NCI-H526 (cell line): ENCODE measurements around the gene PAOX.
A peak's percentile ranks its signal among the peaks of the same experiment; 100 is the strongest.
"Not testable (repeated sequence)": the region's sequence is repeated elsewhere in the genome, so short reads cannot be mapped to it uniquely, and the experiment has no call there.

ENCODE experiments used
- DNase-seq, 2 experiments: peaks; one replicate each; lab custom pipeline; 2025; lab: John Stamatoyannopoulos, UW

PAOX gene

DNA sequence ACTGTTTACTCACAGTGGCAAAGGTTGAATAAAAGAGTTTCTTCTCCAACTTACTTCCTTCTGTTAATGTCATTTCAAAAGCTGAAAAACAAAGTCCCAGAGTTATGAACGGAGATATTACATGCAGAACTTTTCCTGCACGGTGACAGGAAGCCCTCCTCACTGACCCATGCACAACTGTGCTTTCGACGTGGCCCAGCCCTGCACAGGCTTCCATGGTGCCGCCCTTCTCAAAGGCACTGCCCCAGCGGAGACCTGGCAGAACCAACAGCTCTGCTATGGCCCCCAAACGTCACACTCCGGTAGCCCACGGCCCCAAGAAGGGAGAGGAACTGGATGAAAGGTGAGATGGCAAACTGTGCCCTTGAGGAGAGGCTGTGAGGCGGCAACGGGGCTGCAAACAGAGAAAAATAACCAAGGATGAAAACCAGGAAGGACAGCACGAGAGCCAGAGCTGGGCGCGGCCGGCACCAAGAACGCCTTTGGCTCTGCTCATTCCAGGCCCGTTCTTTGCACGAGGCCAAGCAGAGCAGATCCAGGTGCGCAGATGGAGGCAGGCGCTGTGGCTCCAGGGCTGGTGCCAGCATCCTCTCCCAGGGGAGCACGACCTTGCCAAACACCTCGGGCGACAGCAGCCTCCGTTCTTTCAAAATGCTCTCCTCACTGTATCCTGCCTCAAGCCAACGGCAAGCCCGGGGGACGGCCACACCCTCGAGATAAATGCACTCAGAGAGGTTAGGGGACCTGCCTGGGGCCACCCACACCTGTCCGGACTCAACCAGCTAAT lies 14.2 kb upstream of the PAOX start:
- DNase-seq, result no peak

DNA sequence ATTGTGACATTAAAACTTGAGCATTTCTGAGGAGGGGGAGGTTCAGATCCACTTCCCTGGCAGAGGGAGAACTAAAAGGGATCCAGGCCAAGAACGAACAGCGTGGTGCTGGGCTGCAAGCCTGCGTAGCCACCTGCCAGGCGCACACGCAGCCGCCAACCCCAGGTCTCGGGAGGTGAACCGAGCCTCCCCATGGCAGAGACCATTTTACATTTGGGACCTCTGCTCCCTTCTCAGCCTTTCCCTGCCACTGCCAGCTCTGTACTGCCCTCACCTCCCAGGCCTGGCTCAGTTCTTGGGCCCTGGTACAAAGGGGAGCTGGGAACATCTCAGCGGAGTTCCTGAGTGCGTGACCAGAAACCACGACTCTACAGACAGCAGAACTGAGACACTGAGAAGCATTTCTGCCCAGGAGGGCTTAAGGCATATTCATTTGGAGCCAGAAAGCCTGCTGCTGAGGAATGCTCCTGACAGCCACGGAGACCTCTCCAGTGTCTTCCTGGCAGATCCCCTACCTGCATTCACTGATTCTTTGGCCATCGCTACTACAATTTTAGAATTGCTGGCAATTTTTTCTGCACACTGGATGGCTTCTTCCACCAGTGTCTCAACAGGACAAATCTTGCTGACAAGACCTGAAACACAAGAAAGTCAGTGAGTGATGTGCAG lies 13.5 kb upstream of the PAOX start:
- no peak for DNase-seq

DNA sequence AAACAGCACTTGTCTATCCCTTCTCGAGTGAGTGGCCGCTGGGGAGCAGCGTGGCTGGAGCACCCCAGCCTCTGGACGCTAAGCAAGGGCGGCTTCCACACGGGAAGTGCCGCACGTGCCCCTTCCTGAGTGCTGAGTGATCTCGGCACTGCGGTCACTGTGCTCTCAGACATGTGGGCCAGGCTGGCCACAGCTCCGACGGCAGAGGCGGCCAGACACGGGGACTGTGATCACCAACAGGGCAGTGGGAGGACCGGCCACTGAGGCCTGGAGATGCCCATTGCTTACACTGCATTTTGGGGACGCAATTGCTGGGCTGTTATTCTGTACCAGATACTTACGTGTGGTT lies 13.0 kb upstream of the PAOX start:
- no peak for DNase-seq

DNA sequence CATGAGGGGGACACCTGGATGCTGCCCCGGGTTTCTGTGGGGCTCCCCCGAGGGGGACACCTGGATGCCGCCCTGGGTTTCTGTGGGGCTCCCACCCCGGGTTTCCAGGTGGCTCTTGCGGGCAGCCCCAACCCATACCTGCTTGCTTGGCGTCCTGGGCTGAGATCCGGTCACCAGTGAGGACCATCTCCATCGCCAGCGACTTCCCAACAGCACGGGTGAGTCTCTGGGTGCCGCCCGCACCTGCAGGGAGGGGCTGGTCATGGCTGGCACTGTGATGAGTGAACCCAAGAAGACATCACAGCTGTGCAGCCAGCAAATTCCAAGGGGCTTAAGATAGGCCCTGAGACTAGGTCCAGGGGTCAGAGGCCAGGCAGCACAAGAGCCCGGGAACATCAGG lies 12.3 kb upstream of the PAOX start:
- no peak for DNase-seq

DNA sequence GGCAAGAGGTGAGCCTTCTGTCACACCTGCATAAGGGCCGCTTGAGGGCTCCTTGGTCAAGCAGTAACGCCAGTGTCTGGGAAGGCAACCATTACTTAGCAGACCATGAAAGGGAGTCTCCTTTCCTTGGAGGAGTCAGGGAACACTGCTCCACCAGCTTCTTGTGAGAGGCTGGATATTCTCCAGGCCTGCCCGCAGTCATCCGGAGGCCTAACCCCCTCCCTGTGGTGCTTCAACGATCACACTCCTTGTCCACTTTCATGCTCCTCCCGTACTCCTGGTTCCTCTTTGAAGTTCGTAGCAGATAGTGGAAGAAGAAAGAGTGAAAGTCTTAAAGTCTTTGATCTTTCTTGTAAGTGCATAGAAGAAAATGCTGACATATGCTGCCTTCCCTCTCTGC lies 11.6 kb upstream of the PAOX start:
- not testable (repeated sequence) for DNase-seq

DNA sequence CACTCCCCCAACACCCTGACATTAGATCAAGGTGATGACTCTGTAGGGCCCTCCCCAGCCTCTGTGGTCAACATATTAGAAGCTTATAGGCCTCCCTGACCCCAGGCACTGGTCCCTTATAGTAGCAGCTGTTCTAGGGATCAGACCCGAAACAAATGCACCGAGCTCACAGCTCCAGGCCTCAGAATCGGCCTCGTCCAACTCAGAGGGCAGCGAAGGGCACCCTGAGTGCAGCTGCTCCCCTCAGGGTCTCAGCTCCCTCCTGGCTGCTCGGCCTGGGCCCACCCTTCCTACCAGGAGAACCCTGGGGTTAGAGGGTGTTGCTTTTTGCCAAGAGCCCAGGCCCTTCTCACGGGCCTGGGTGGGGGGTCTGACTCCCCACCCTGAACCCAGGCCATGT lies 10.9 kb upstream of the PAOX start:
- DNase-seq, result no peak

DNA sequence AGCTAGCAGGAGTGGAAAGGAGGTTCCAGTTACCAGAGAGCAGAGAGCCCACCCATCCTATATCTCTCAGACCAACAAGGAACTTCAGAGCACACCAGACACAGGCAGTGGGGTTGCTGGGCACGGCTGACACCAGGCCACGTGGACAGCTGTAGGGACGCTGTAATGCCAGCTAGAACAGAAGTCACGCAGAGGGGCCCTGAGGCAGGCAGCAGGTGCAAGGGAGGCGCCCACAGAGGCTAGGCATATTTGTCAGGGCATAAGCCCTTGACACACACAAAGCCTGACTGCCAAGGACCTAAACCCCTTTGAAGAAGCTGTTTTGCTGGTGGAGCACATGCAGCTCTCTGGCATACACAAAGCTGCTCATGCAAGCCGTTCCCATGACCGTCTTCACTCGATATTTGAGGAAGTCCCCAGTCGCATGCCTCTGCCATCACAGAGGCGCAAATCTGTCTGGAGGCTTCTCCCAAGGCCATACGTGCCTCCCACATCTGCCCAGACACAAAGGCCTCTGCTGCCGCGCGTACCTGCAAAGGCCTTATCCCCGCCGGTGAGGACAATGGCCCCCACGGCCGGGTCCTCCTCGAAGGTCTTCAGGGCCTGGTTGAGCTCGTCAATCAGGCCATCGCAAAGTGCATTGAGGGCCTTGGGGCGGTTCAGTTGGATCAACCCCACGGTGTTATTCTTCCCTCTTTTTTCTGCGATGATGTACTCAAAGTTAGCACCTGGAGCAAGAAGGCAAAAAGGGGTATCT lies 8.9 kb upstream of the PAOX start:
- DNase-seq, result no peak

DNA sequence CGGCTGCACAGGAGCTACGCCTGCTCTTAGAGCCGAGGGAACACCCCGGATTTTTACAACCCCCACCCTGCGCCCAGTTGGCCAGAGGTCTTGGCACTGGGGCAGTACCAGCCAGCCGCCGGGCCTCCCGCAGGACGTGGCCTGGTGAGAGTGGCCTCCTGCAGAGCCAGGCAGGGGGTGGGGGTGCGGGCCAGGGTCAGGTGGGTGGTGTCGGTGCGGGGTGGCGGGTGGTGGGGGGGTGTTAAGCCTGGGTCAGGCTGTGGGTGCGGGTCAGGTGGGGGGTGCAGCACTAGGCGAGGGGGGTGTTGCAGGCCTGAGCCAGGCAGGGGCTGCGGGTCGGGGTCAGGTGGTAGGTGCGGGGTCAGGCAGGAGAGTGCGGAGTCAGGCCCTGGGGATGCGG lies 6.6 kb upstream of the PAOX start:
- no peak for DNase-seq

DNA sequence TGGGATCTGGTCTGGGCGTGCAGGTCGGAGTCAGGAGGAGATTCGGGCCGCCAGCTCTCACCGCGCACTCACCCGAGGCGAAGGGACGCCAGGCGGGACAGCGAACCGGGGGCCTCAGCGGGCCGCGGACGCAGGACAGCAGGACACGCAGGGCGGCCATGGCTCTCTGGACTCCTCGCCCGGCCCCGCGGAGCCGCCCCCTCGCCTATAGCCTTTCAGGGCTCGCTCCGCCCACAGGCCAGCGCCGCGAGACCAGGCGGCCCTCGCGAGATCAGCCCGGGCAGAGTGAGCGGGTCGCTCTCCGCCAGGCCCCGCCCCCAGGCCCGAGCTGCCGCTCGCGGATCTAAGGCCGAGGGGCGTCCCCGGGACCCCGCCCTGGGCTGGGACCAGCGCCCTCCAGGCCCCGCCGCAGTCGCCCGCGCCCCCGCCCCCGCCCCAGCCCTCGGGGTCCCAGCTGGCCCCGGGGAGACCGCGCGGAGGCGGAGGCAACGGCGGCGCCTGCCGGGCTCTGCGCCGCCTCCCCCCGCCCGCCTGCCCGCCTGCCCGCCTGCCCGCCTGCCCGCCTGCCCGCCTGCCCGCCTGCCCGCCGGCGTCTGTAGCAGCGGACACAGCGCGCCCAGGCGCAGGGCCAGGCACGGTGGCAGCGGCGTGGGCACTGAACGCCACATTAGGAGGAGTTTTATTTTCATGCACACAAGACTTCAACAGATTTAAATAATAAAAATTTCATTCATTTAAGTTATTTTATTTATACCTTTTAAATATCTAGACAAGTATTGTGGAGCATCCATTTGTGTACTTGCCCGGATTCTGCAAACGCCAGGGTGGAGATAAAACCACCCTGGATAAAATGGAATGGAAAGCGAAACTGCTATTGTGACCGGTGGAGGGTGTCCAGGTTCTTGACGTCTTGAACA lies 5.6 kb upstream of the PAOX start, which contains the start of gene ECHS1:
ECHS1 (minus strand) TSS at position 181 of the 917 bp plus-strand sequence; CDS start at position 160, 21 bp downstream.
- DNase-seq, result peak; percentile 33 to 93

DNA sequence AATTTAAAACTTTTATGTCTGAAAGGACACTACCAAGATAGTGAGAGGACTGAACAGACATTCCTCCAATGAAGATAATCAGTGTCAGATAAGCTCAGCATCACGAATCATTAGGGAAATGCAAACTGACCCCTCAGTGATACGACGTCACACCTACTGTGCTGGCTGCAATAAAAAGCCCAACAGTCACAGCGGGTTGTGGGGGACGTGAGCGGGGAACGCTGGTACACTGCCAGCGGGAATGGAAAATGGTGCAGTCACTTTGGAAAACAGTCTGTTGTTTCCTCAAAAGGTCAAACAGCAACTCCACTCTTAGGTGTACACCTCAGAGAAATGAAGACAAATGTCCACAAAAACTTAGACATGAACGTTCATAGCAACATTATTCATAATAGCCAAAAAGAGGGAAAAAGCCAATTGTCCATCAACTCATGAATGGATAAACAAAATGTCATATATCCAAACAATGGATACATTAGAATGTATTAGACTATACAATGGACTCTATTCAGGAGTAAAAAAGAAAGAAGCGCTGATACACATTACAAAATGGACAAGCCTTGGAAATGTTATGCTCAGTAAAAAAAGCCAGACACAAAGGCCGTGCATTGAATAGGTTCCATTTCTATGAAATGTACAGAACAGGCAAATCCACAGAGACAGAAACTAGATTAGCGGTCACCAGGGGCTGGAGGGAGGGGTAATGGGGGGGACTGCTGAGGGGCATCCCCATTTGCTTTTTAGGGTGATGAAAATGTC lies 3.5 kb upstream of the PAOX start:
- no peak for DNase-seq

DNA sequence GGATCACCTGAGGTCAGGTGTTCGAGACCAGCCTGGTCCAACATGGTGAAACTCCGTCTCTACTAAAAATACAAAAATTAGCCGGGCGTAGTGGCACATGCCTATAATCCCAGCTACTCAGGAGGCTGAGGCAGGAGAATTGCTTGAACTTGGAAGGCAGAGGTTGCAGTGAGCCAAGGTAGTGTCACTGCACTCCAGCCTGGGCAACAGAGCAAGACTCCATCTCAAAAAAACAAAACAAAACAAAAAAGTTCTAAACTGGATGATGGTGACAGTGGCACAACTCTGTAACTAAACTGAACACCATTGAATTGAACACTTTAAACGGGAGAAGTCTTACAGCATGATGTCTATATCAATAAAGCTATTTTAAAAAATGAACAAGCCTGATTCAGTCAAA lies 2.9 kb upstream of the PAOX start:
- DNase-seq, result not testable (repeated sequence)

DNA sequence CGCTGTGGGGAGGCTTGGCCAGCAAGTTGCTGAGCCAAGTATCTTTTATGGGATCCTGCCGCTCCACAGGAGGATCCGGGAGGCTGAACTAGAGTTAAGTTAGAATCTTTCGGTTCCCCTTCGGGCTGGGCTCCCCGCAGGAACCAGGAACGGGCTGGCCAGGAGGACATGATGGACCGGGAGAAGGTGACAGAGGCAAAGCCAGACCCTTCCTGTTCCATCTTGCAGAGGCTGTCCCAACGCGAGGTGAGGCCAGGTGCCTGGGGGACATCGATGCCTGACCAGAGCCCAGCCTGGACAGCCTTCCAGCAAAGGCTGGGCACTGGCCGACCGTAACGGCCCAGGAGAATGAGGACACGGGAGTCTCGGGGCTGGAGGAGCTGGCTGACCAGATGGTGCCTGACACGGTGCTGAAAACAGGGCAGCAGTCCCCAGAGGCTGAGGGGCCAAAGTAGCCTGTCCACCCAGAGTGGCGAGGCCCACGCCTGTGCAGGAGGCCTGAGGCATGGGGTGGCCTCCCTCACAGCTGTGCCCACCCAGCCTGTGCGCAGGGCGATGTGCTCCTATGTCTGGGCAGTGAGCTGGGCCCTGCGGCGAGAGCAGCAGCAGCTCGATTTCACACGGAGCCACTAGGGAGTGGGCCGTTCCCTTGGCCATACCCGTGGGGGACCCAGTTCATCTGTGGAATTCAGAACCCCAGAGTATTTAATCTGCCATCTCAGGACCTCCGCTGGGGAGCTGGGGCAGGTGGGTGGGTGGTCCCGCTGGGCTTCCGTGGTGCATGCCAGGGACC lies 1.8 kb upstream of the PAOX start:
- no peak for DNase-seq

DNA sequence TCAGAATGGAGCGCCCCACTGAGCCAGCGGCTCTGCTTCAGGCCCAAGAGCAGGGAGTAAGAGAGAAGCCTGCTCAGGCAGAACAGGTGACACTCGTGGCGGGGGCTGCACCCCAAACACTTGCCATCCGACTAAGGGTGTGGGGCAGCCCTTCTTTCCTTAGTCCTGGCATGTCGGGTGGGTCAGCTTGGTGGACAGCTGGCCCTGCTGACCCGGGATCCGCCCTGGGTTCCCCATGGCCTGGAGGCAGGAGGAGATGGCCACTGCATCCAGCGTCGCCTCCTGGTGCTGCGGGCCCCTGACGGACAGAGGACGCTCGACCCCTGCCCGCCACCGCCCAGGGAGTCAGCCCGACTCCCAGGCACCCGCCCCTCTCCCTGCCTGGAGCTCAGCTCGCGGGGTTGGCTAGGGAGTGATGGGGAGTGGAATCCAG lies 1.2 kb upstream of the PAOX start:
- DNase-seq, result no peak

DNA sequence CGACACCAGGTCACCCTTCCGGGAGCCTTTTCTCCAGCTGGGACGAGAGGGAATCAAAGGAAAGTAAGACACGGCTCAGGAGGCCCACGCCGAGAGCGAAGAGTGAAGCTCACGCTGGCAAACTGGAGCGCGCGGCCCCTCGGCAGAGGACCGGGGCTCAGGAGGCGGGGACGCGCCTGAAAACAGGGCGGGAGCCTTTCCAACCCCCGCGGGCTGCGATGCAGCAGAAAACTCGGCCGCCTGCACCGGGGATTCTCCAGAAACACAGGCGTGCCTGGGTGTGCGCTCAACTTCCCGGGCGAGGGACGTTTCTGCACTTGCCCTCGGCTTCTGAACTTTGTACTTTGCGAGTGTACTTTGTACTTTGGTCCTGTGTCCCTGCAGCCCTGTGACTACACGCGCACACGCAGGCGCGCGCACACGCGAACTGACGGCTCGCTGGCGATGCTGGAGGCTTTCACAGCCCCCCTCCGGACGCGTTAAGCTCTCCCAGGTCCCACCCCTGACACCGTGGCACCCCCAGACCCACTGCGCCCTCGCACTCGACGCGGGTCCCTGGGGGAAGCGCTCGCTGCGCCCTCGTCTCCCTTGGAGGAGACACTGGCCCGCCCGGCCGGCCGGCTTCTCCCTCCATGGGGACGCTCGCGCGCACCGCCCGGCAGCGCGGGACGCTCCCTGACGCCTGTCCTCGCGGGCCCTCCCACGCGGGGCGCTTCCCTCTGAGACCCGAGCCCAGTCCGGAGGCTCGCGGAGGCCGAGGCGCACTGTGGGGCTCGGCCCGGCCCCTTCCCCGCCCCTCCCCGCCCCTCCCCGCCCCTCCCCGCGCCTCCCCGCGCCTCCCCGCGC lies 588 bp upstream of the PAOX start:
- peak in 1 of 2 experiments; percentile 70 for DNase-seq

DNA sequence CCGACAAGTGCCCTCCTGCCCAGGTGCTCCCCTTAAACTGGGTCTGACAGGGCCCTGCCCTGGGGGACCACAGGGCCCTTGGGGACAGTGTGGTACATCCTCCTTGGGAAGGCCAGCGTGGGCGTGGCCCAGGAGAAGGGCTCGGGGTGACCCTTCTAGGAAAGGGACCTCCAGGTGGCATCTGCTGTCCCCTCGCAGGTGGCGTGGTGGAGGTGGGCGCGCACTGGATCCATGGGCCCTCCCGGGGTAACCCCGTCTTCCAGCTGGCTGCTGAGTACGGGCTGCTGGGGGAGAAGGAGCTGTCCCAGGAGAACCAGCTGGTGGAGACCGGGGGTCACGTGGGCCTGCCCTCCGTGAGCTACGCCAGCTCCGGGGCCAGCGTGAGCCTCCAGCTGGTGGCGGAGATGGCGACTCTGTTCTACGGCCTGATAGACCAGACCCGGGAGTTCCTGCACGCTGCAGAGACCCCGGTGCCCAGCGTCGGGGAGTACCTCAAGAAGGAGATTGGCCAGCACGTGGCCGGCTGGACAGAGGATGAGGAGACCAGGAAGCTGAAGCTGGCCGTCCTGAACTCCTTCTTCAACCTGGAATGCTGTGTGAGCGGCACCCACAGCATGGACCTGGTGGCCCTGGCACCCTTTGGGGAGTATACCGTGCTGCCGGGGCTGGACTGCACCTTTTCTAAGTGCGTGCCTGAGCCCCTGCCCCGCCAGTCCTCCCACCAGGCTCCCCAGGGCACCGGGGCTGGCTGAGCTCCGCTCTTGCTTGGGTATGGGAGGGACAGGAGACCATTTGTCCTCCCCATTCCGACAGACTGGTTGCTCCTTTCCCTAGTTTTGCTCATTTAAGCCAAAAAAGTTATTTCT lies 972 bp downstream of the PAOX start:
- peak in 1 of 2 experiments; percentile 33 for DNase-seq

DNA sequence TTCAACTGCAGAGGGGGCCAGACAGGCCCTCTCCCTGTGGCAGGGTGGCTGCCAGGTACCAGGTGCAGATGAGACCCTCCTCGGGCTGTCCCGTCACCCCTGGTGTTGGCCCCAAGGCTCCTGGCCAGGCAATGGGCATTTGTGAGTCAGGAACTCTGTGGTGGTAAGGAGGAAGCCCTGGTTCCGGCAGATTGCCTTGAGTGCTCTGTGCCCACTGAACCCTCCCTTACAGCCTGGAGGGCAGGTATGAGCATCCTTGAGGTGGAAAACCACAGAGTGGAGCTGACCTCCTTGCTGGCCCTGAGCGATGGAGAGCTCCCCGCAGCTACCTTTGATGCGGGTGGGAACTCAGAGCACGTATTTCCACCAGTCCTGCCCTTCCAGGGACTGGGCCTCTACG lies 2.0 kb downstream of the PAOX start:
- DNase-seq, result no peak

DNA sequence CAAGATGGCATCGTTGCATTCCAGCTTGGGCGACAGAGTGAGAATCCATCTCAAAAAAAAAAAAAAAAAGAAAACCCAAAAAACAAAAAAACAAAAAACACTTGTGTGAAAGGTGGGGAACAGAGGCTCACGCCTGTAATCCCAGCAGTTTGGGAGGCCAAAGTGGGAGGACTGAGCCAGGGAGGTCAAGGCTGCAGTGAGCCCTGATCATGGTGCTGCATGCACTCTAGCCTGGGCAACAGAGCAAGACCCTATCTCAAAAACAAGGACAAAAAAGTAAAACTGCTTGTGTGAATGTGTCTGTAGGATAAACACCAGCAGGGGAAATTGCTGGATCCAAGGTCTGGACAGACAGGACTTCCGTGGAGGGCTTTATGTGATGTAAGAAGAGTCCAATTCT lies 4.5 kb downstream of the PAOX start:
- DNase-seq, result no peak

DNA sequence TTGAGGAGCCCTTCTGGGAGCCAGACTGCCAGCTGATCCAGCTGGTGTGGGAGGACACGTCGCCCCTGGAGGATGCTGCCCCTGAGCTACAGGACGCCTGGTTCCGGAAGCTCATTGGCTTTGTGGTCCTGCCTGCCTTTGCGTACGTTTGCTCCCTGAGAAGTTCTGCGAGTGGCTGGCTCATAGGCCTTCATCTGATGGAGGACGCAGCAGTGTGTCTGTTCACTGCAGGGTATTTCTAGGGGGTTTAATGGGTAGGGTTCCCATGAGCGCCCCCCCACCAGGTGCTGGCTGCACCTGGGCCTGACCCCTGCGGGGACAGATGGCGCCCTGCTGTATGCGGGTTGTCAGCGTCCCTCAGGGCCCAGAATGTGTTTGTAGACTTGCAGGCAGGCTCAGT lies 5.0 kb downstream of the PAOX start:
- no peak for DNase-seq
